H4 (cell line): ENCODE results near the gene GABBR1. TPM values are rescaled to one million over a fixed set of nuclear protein-coding genes. Genes with fewer than 3 reads are reported as not detected.
A peak's percentile ranks its signal among the peaks of the same experiment; 100 is the strongest.

Source experiments
- DNase-seq: peaks from one replicate; pipeline ENCODE4 v3.0.0-alpha.2; 2015; ENCODE audit warnings: low spot score
- total RNA-seq: library from RNA; depleted of rRNA; stranded (reverse); fragments of >200 nt; shearing (Covaris generic); gene quantifications from 2 replicates; pipeline ENCODE4 v1.2.3, GENCODE V29; 2014

Gene GABBR1
- total RNA-seq, 1 experiment from 2014 or later: 3.8 TPM

GRCh38 chr6:29566856-29567255 lies 66.1 kb downstream of the GABBR1 start:
- DNase-seq: no peak

- no peak for DNase-seq
Observed at GRCh38 chr6:29564875-29565274, 68.1 kb downstream of the GABBR1 start.

- no peak for DNase-seq
Observed at GRCh38 chr6:29563435-29563965, 69.5 kb downstream of the GABBR1 start.

- DNase-seq: peak; percentile 14
Observed at GRCh38 chr6:29561606-29562181, 71.3 kb downstream of the GABBR1 start.

- DNase-seq: no peak
Observed at GRCh38 chr6:29561091-29561490, 71.9 kb downstream of the GABBR1 start.

GRCh38 chr6:29559524-29560287 lies 73.3 kb downstream of the GABBR1 start, which contains the start of gene UBD:
TSS of gene UBD (minus strand) at chr6:29559732. CDS start at chr6:29559701, 31 bp downstream.
- no peak for DNase-seq

- no peak for DNase-seq
Observed at GRCh38 chr6:29558439-29559079, 74.4 kb downstream of the GABBR1 start.

- DNase-seq: no peak
Observed at GRCh38 chr6:29557320-29557719, 75.7 kb downstream of the GABBR1 start.

- DNase-seq: no peak
Observed at GRCh38 chr6:29554764-29555163, 78.2 kb downstream of the GABBR1 start.

- no peak for DNase-seq
Observed at GRCh38 chr6:29553268-29554057, 79.5 kb downstream of the GABBR1 start.

- DNase-seq: no peak
Observed at GRCh38 chr6:29552512-29553051, 80.4 kb downstream of the GABBR1 start.

GRCh38 chr6:29547573-29547972 lies 85.4 kb downstream of the GABBR1 start:
- DNase-seq: no peak

GRCh38 chr6:29537714-29538403 lies 95.1 kb downstream of the GABBR1 start:
- DNase-seq: no peak

GRCh38 chr6:29532320-29532951 lies 100.5 kb downstream of the GABBR1 start:
- DNase-seq: no peak

GRCh38 chr6:29531668-29532067 lies 101.3 kb downstream of the GABBR1 start:
- DNase-seq: no peak

- no peak for DNase-seq
Observed at GRCh38 chr6:29530671-29531310, 102.2 kb downstream of the GABBR1 start.

GRCh38 chr6:29529956-29530355 lies 103.0 kb downstream of the GABBR1 start:
- DNase-seq: no peak

GRCh38 chr6:29528988-29529560 lies 103.9 kb downstream of the GABBR1 start:
- no peak for DNase-seq

GRCh38 chr6:29528300-29528931 lies 104.6 kb downstream of the GABBR1 start:
- DNase-seq: no peak
